Spleen (tissue), 7 donors: ENCODE data around the gene ZNF785.

Experiments used
- CTCF ChIP-seq, 11 experiments: fragments of 200-600 bp in 7 of 11; fragments of 450-650 bp in 4 of 11; sonication (generic) in 4 of 11; IDR thresholded peaks in 8 of 11; conservative IDR thresholded peaks in 3 of 11; 1 replicate in 7 of 11; 2 replicates in 4 of 11; pipeline versions ENCODE4 v1.4.0 to v1.8.0; 2016 to 2021; ENCODE audit warnings: antibody characterized with exemption in 11 of 11, inconsistent platforms in 4 of 11, mild to moderate bottlenecking in 1 of 11
- POLR2AphosphoS5 ChIP-seq, 3 donors: sonication (generic); formaldehyde crosslinking; IDR thresholded peaks; one replicate each; pipeline ENCODE4 v1.5.1; 2017; ENCODE audit warnings: antibody characterized with exemption in 3 of 3
- donor health status: DM: no; HTN: no; CAD: no; lungs with moderate emphysema.
- donor health status: DM: no; HTN: no; CAD: no.
- donor health status: DM: no; HTN: no; CAD: no.

GRCh38 chr16:30571445-30572322 lies 13.8 kb downstream of the ZNF785 start, which contains the start of gene ZNF688:
- TF ChIP-seq POLR2AphosphoS5 (IDR thresholded peaks at IDR 0.05) (peak; percentile 79 to 87 (median 84)), CTCF (IDR thresholded peaks at IDR 0.05 in 8 of 11, conservative IDR thresholded peaks at IDR 0.05 in 3 of 11) (peak in 2 of 11 experiments; percentile 14 to 25)
